HAP-1 (cell line): ENCODE data around the gene BPHL.
"Not testable (repeated sequence)": the region's sequence is repeated elsewhere in the genome, so short reads cannot be mapped to it uniquely, and the experiment has no call there.

Source experiments
- DNase-seq, 2 experiments: peaks; one replicate each; pipeline ENCODE4 v3.0.0-alpha.2; 2016 to 2020; ENCODE audit warnings: low spot score in 2 of 2
- H3K27me3 ChIP-seq: fragments of 250-450 bp; sonication (Bioruptor Pico); 2 replicates; pipeline ENCODE4 v1.5.1; 2020; ENCODE audit warnings: low read depth, mild to moderate bottlenecking, moderate library complexity
- H3K36me3 ChIP-seq: fragments of 250-450 bp; sonication (Bioruptor Pico); replicated peaks from 2 replicates; pipeline ENCODE4 v1.5.1; 2020; ENCODE audit warnings: mild to moderate bottlenecking
- H3K4me1 ChIP-seq: fragments of 250-450 bp; sonication (Bioruptor Pico); 2 replicates; pipeline ENCODE4 v1.5.1; 2020; ENCODE audit warnings: mild to moderate bottlenecking
- H3K4me3 ChIP-seq: fragments of 250-450 bp; sonication (Bioruptor Pico); 2 replicates; pipeline ENCODE4 v1.5.1; 2020; ENCODE audit warnings: mild to moderate bottlenecking, moderate library complexity
- H3K9me3 ChIP-seq: fragments of 250-450 bp; sonication (Bioruptor Pico); 2 replicates; pipeline ENCODE4 v1.5.1; 2020; ENCODE audit warnings: mild to moderate bottlenecking, moderate library complexity
- in situ Hi-C: fragments of 300-500 bp; cut with MboI; formaldehyde crosslinking; loops from 3 replicates; pipeline ENCODE4 v1.14.3; 2020; ENCODE audit warnings: low sequenced_read_pairs, inconsistent platforms, mixed read lengths

Gene BPHL

DNA sequence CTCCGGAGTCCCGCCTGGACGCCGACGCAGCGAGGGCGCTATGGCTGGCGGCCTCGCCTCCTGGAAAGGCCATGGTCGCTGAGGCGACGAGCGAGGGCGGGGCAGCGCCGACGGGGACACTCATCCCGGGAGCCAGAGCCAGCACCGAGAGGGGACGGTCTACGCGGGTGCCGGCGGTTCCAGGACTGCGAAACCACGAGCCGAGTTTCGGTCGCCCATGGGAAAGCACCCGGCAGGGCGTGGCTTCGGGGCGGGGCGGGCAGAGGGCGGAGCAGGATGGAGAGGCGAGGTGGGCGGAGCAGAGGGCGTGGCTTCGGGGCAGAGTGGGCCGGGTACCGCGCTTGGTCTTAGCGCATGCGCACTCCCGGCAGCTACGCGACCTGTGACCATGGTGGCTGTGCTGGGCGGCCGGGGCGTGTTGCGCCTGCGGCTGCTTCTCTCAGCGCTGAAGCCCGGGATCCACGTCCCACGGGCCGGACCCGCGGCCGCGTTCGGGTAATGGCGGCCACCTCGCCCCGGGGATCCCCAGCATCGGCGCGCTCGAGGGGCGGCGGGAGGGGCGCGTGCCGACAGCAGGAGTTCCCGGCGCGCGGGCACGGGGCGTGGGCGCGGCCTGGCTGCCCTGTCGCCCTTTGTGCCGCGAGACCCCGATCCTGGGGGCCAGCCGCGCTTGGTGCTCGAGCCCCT lies at the start of gene BPHL:
Gene BPHL (plus strand): TSS at position 359 of the 687 bp plus-strand sequence. CDS start 30 bp downstream, at position 389.
- no peaks in the 10 kb centered on the region for H3K27me3 ChIP-seq
- peak; percentile 91 to 99 for DNase-seq
- H3K9me3 ChIP-seq: no peaks in the 10 kb centered on the region
- in situ Hi-C loops: no loop called here
- peaks cover 12% of the 10 kb centered on the region for H3K4me1 ChIP-seq
- peak within 1 kb of the TSS; percentile 75 for H3K4me3 ChIP-seq
- H3K36me3 ChIP-seq: peaks cover 10% of the 10 kb centered on the region

DNA sequence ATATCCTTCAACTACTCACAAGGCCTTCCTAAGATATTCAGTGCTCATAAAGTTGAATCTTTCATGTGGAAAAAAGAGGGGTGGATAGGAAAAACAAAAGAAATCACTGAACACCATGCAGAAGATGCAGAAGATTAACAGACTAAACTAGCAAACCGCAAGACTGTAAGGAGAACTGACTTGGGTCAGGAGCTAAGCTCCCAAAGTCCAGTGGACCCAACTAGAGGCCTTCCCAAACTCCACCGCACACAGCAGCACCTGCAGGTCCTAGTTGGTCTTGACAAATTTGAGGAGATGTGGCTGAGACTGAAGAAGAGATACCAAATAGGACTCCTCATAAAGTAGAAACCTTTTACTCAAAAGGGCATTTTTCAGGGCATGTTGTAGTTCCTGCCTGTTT lies 46.9 kb upstream of the BPHL start:
- in situ Hi-C loops: no loop called here
- no peak for DNase-seq
- H3K4me3 ChIP-seq: no peak overlapping the region
- H3K4me1 ChIP-seq: peaks cover 48% of the 10 kb centered on the region
- no peaks in the 10 kb centered on the region for H3K27me3 ChIP-seq
- no peaks in the 10 kb centered on the region for H3K36me3 ChIP-seq
- peaks cover 4% of the 10 kb centered on the region; the same call in 1 of the 2 replicates for H3K9me3 ChIP-seq

DNA sequence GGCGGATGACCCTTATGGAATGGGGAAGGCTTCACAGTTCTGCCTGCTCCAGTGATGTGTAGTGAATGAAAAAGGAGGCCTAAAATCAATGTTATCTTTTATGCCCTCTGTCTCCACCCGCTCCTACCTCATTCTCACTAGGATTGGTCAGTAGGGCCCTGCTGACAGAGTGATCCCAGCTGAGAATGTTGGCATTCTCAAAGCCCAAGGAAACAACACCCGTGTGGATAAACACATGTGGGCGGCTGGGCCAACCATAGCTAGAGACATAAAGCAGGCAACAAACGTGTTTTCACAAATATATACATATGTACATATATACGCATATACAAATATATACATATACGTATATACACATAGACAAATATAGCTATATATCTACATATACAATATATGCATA lies 45.7 kb upstream of the BPHL start:
- DNase-seq: no peak
- no peak overlapping the region for H3K4me3 ChIP-seq
- no peaks in the 10 kb centered on the region for H3K9me3 ChIP-seq
- peaks cover 43% of the 10 kb centered on the region for H3K4me1 ChIP-seq
- H3K27me3 ChIP-seq: no peaks in the 10 kb centered on the region
- in situ Hi-C loops: no loop called here
- H3K36me3 ChIP-seq: peaks cover 7% of the 10 kb centered on the region

DNA sequence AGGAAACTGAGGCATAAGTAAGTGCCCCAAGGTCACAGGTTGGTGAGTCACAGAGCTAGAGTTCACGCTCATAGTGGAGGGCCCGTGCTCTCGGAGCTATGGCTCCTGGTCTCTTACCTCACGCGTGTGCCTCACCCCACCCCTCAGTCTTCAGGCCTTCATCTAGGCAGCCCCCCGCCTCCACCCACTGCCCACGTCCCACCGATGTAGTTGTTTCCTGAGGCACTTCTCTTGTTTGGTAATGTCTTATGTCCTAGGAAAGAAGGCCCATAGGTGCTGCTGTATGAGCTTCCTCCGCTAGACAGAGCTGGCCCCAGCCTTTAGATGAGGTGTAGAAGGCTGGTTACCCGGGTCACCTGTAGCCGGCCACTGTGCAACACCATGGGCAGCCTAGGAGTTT lies 45.1 kb upstream of the BPHL start:
- DNase-seq: no peak
- Histone ChIP-seq H3K36me3 (peaks cover 13% of the 10 kb centered on the region), H3K4me1 (peaks cover 40% of the 10 kb centered on the region), H3K4me3 (no peak overlapping the region), H3K27me3 (no peaks in the 10 kb centered on the region), H3K9me3 (no peaks in the 10 kb centered on the region)
- in situ Hi-C loops: no loop called here

DNA sequence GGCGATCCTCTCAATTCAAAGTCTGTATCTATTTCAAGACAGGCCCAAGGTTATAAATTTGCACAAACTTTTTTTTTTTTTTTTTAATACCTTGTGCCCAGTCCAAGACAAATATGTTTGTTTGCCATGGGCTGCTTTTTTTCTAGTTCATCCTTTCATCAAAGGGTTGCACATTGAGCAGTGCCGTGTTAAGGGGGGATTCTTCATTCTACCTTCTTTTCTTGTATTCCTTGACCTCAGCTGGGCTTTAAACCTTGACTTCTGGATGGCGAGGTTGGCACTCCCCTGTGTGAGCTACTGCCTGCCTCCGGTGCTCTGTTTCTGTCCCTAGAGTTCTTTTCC lies 42.8 kb upstream of the BPHL start:
- peaks cover 31% of the 10 kb centered on the region for H3K36me3 ChIP-seq
- no peak for DNase-seq
- H3K4me1 ChIP-seq: peaks cover 32% of the 10 kb centered on the region
- in situ Hi-C loops: no loop called here
- H3K4me3 ChIP-seq: peak overlapping the region; percentile 2; the same call in 1 of the 2 replicates
- no peaks in the 10 kb centered on the region for H3K27me3 ChIP-seq
- H3K9me3 ChIP-seq: no peaks in the 10 kb centered on the region

DNA sequence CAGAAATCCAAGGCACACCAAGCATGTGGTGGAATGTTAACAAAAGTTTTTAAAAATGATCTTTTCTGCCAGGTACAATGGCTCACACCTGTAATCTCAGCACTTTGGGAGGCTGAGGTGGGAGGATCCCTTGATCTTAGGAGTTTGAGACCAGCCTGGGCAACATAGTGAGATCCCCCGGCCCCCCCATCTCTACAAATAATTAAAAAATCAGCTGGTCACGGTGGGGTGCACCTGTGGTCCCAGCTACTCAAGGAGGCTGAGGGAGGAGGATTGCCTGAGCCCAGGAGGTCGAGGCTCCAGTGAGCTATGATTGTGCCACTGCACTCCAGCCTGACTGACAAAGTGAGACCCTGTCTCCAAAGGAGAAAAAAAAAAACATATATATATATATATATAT lies 42.2 kb upstream of the BPHL start:
- peaks cover 37% of the 10 kb centered on the region for H3K36me3 ChIP-seq
- H3K4me3 ChIP-seq: no peak overlapping the region
- in situ Hi-C loops: no loop called here
- no peak for DNase-seq
- peaks cover 26% of the 10 kb centered on the region for H3K4me1 ChIP-seq
- no peaks in the 10 kb centered on the region for H3K27me3 ChIP-seq
- no peaks in the 10 kb centered on the region for H3K9me3 ChIP-seq

DNA sequence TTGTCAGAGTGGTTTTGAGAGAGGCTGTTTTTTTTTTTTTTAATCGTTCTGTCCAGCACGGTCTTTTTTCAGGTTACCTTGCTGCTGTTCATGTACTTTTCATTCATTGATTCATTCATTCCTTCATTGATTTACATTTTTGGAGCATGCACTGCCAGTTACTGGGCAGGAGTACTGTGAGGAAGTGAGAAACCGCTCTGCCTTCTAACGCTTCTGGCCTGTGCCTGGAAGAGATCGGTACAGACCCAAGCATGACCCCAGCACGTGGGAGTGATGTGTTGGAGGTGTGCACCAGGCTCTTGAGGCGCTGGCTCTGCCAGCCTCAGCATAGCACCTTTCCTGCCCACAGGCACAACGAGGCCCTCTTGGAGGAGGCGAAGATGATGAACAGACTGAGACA lies 41.1 kb upstream of the BPHL start:
- in situ Hi-C loops: no loop called here
- H3K9me3 ChIP-seq: no peaks in the 10 kb centered on the region
- no peak for DNase-seq
- no peaks in the 10 kb centered on the region for H3K27me3 ChIP-seq
- peaks cover 20% of the 10 kb centered on the region for H3K4me1 ChIP-seq
- H3K36me3 ChIP-seq: peaks cover 44% of the 10 kb centered on the region
- H3K4me3 ChIP-seq: no peak overlapping the region

DNA sequence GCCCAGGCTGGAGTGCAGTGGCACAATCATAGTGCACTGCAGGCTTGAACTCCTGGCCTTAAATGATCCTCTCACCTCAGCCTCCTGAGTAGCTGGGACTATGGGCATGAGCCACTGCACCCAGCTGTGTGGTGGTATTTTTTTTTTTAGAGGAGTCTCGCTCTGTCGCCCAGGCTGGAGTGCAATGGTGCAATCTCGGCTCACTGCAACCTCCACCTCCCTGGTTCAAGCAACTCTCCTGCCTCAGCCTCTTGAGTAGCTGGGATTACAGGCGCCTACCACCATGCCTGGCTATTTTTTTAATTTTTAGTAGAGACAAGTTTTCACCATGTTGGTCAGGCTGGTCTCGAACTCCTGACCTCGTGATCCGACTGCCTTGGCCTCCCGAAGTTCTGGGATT lies 39.6 kb upstream of the BPHL start:
- H3K9me3 ChIP-seq, H3K4me3 ChIP-seq, DNase-seq, in situ Hi-C loops, H3K27me3 ChIP-seq: not testable (repeated sequence)
- Histone ChIP-seq H3K4me1 (peaks cover 18% of the 10 kb centered on the region), H3K36me3 (peaks cover 59% of the 10 kb centered on the region)

DNA sequence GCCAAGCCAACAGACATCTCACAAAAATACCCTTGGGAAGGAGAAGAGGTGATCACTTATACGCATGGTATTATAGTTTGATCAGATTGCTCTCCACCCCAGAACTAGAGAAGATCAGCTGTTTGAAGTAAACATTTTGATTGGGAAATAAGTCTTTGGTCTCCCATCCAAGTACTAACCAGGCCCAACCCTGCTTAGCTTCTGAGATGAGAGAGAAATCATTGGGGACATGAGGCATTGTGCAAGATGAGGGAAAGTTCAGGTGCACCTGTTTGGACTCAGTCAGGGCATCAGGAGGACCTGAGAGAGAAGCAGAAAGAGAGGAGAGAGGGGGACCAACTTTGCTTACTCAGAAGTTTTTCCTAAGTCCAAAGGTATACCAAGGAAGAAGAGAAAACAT lies 38.8 kb upstream of the BPHL start:
- no peak for DNase-seq
- in situ Hi-C loops: no loop called here
- Histone ChIP-seq H3K4me1 (peaks cover 11% of the 10 kb centered on the region), H3K9me3 (no peaks in the 10 kb centered on the region), H3K4me3 (no peak overlapping the region), H3K36me3 (peaks cover 60% of the 10 kb centered on the region), H3K27me3 (no peaks in the 10 kb centered on the region)

DNA sequence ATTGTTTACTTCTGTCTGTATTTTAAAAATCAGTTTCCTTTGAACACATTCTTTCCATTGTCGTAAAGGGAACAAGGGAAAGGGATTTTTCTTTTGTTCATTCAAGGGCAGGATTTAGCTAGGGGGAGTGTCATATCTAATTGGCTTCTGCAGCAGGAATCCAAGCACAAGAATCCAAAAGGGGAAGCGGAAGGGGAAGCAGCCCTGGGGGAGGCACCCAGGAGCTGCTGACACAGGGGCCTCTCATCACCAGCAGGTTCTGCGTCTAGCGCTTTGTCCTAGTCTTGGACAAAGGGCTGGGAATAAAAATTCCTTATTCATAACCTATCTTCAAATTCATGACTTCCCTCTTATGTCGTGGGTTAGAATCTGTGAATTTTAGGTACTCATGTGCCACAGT lies 36.6 kb upstream of the BPHL start:
- no peaks in the 10 kb centered on the region for H3K27me3 ChIP-seq
- in situ Hi-C loops: no loop called here
- peak; percentile 37 to 39 for DNase-seq
- peaks cover 81% of the 10 kb centered on the region for H3K36me3 ChIP-seq
- H3K4me1 ChIP-seq: no peaks in the 10 kb centered on the region; the same call in 1 of the 2 replicates
- peaks cover 4% of the 10 kb centered on the region; the same call in 1 of the 2 replicates for H3K9me3 ChIP-seq
- no peak overlapping the region for H3K4me3 ChIP-seq

DNA sequence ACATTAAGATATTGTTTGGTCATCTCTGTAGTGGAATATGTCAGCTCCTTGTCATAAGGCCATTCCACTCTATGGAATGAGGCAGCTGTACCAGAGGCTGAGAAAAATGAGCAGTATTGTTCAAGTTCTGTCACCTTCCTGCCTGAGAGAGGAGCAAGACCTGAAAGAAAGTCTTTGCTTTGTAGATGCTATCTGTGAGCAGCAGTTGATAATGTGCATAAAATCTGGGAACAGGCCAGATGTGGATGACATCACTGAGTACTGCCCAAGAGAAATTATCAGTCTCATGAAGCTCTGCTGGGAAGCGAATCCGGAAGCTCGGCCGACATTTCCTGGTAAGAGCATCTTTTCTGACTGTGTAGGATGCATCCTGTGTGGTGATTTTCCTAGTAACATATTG lies 33.4 kb upstream of the BPHL start:
- Histone ChIP-seq H3K27me3 (no peaks in the 10 kb centered on the region), H3K4me1 (no peaks in the 10 kb centered on the region; the same call in 1 of the 2 replicates), H3K9me3 (peaks cover 16% of the 10 kb centered on the region), H3K36me3 (peaks cover 83% of the 10 kb centered on the region), H3K4me3 (no peak overlapping the region)
- in situ Hi-C loops: no loop called here
- no peak for DNase-seq

DNA sequence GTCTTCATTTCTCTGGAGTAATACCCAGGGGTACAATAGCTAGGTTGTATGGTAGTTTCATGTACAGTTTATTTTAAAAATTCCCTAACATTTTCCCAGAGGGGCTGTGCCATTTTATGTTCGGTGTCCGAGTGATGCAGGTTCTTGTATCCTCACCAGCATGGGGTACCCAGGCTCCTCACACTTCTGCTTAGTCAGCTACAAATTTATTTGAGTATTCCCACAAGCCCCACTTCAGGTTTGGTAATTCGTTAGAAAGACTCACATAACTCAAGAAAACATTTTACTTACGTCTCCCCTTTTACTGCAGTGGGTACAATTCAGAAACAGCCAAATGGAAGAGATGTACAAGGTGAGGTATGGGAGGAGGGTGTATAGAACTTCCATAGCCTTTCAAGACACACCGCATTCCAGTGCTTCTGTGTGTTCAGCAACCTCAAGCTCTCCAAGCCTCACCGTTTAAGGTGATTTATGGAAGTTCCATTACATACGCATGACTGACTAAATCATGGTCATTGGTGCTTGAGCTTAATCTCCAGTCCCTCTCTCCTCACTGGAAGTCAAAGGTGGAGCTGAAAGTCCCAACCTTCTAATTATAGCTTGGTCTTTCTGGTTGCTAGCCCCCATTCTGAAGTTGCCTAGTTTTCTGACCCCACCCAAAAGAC lies 32.1 kb upstream of the BPHL start:
- no peak for DNase-seq

DNA sequence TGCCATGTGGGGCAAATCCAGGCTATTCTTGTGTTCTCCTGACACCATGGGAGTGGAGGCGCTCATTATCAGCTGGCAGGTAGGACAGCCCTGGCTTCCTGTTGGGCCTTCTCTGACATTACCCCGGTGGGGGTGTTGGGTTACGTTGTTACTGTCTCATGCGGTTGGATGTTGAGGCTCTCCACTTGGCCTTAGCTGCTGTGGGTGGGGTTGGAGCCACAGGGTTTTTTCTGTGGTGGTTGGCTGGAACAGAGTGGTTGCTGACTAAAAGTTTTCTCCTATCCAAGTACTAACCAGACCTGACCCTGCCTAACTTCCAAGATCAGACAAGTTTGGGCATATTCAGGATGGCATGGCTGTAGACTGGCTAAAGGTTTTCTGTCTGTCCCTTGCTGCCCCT lies 30.1 kb upstream of the BPHL start:
- H3K9me3 ChIP-seq: peaks cover 21% of the 10 kb centered on the region

More for the DNA sequence above, 32.1 kb upstream of the BPHL start:
- Histone ChIP-seq H3K36me3 (peaks cover 74% of the 10 kb centered on the region), H3K4me1 (no peaks in the 10 kb centered on the region; the same call in 1 of the 2 replicates), H3K27me3 (no peaks in the 10 kb centered on the region), H3K9me3 (peaks cover 21% of the 10 kb centered on the region), H3K4me3 (no peak overlapping the region)
- in situ Hi-C loops: no loop called here

DNA sequence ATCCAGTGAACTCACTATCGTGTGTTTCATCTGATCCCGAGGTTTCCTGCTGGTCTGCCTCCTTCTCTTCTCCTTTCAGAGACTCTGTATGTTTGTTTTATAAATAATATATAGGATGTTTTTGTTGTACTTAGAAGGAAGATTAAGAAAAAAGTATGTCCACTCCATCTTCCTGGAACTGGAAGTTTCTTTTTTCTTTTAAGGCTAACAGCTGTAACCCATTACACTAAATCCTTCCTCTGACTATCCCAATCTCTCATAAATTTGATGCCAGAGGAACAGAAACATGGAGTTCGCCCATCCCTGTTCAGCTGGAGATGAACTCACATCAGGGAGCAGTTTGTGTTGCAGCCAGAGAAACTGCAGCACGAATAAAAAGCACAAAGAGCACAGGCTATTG lies 29.5 kb upstream of the BPHL start:
- no peak for DNase-seq
- in situ Hi-C loops: no loop called here
- no peaks in the 10 kb centered on the region for H3K4me1 ChIP-seq
- H3K36me3 ChIP-seq: peaks cover 52% of the 10 kb centered on the region
- H3K4me3 ChIP-seq: no peak overlapping the region
- H3K9me3 ChIP-seq: peaks cover 21% of the 10 kb centered on the region
- H3K27me3 ChIP-seq: no peaks in the 10 kb centered on the region

More for the DNA sequence above, 30.1 kb upstream of the BPHL start:
- DNase-seq: no peak
- in situ Hi-C loops: no loop called here
- H3K4me1 ChIP-seq: no peaks in the 10 kb centered on the region
- peaks cover 57% of the 10 kb centered on the region for H3K36me3 ChIP-seq
- no peak overlapping the region for H3K4me3 ChIP-seq
- no peaks in the 10 kb centered on the region for H3K27me3 ChIP-seq
